Measurements from ENCODE around the gene ORC4. TPM values are rescaled to one million over a fixed set of nuclear protein-coding genes. Genes with fewer than 3 reads are reported as not detected.

Gene ORC4
- total RNA-seq, 4 donors from 2014 or later: 20.2 to 36.8 (median 26.1) TPM

DNA sequence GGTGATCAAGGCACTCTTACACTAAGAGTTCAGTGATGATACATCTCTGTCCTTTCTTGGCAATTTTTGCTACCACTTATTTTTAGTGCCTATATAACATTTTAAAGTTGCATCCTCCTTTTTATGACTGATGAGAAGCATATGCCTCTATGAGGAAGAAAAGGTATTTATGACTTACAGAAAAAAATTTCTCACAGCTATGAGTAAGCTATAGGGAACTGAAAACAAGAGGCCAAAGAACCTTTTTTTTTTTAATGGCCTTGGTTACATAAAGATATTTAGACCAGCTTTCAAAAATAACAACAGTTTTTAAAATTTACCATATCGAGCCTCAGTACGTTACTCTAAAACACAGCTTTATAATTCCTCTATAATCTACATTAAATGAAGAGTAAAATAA is 21.7 kb upstream of the ORC4 start:
- Histone ChIP-seq H3K4me1 (peaks cover 0 to 17% (median 14%) of the 10 kb centered on the region in 4 donors), H3K27me3 (no peaks in the 10 kb centered on the region), H3K27ac (replicated peaks in 1 of 4) (no peak overlapping the region), H3K9me3 (no peaks in the 10 kb centered on the region), H3K4me3 (no peak overlapping the region), H3K36me3 (peaks cover 0 to 9% (median 0%) of the 10 kb centered on the region in 4 donors)
- intact Hi-C loops (cut with DNase I): no loop called here
- DNase-seq (ENCODE audit: extremely low spot score): no peak
- WGBS: 95% methylated on average over 2 of the region's 2 CpGs
- TF ChIP-seq CTCF (IDR thresholded peaks at IDR 0.05) (no peak), POLR2AphosphoS5 (IDR thresholded peaks at IDR 0.05) (no peak), EP300 (IDR thresholded peaks at IDR 0.05) (no peak), POLR2A (IDR thresholded peaks at IDR 0.05; ENCODE audit: low read depth) (no peak)

DNA sequence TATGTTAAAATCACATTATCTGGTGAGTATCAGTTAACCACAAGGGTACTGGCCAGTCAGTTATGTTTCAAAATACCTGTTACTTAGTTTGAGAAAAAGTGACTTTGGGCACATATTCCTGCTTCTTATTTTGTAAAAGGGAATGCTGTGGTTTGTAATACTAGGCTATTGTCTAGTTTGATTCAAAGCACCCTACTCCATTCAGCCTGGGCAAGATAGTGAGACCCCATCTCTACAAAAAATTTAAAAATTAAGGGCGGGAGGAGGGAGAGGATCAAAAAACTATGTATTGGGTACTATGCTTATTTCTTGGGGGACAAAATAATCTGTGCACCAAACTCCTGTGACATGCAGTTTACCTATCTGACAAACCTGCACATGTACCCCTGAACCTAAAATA is 19.2 kb upstream of the ORC4 start:
- Histone ChIP-seq H3K4me1 (peaks cover 0 to 23% (median 19%) of the 10 kb centered on the region in 4 donors), H3K4me3 (no peak overlapping the region), H3K36me3 (peaks cover 0 to 9% (median 0%) of the 10 kb centered on the region in 4 donors), H3K27me3 (no peaks in the 10 kb centered on the region), H3K9me3 (no peaks in the 10 kb centered on the region), H3K27ac (replicated peaks in 1 of 4) (no peak overlapping the region)
- no peak for DNase-seq (ENCODE audit: extremely low spot score)
- 92% methylated on average over 1 of the region's 1 CpG for WGBS
- intact Hi-C loops (cut with DNase I): no loop called here
- no peak for TF ChIP-seq POLR2A (IDR thresholded peaks at IDR 0.05; ENCODE audit: low read depth)
- TF ChIP-seq POLR2AphosphoS5 (IDR thresholded peaks at IDR 0.05): no peak
- TF ChIP-seq CTCF (IDR thresholded peaks at IDR 0.05): no peak
- no peak for TF ChIP-seq EP300 (IDR thresholded peaks at IDR 0.05)

DNA sequence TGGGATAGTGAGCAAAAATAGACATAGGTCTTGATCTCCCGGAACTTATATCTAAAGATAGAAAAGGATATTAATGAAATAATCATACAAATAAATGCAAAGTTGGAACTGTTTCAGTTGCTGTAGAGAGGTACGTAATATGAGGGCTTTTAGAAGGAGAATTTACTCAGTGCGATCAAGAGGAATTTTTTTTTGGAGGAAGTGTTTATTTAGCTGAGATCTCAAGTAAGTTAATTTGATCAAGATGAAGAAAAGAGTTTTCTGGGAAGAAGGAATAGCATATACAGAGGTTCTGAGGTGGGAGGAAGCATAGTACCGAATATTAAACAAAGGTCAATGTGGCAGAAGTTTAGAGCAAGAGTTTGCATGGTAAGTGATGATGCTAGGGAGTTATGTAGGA is 11.7 kb upstream of the ORC4 start:
- Histone ChIP-seq H3K27me3 (no peaks in the 10 kb centered on the region), H3K27ac (replicated peaks in 1 of 4) (peak overlapping the region; percentile 14 to 54 (median 25)), H3K9me3 (no peaks in the 10 kb centered on the region), H3K4me3 (no peak overlapping the region), H3K36me3 (no peaks in the 10 kb centered on the region), H3K4me1 (peaks cover 15 to 64% (median 52%) of the 10 kb centered on the region in 4 donors)
- DNase-seq (ENCODE audit: extremely low spot score): no peak
- TF ChIP-seq EP300 (IDR thresholded peaks at IDR 0.05): no peak
- TF ChIP-seq POLR2AphosphoS5 (IDR thresholded peaks at IDR 0.05): no peak
- TF ChIP-seq POLR2A (IDR thresholded peaks at IDR 0.05; ENCODE audit: low read depth): no peak
- no peak for TF ChIP-seq CTCF (IDR thresholded peaks at IDR 0.05)
- WGBS: 43% methylated on average over 4 of the region's 4 CpGs
- intact Hi-C loops (cut with DNase I): no loop called here

GRCh38 chr2:148031152-148031551 is 10.6 kb upstream of the ORC4 start:
- Histone ChIP-seq H3K36me3 (no peaks in the 10 kb centered on the region), H3K9me3 (no peaks in the 10 kb centered on the region), H3K27me3 (no peaks in the 10 kb centered on the region), H3K4me3 (no peak overlapping the region), H3K4me1 (peaks cover 15 to 57% (median 52%) of the 10 kb centered on the region in 4 donors), H3K27ac (replicated peaks in 1 of 4) (peak overlapping the region in 1 of 4 donors; percentile 27)
- intact Hi-C loops (cut with DNase I): no loop called here
- no peak for TF ChIP-seq POLR2AphosphoS5 (IDR thresholded peaks at IDR 0.05)
- TF ChIP-seq CTCF (IDR thresholded peaks at IDR 0.05): no peak
- TF ChIP-seq EP300 (IDR thresholded peaks at IDR 0.05): no peak
- no peak for TF ChIP-seq POLR2A (IDR thresholded peaks at IDR 0.05; ENCODE audit: low read depth)
- no peak for DNase-seq (ENCODE audit: extremely low spot score)

DNA sequence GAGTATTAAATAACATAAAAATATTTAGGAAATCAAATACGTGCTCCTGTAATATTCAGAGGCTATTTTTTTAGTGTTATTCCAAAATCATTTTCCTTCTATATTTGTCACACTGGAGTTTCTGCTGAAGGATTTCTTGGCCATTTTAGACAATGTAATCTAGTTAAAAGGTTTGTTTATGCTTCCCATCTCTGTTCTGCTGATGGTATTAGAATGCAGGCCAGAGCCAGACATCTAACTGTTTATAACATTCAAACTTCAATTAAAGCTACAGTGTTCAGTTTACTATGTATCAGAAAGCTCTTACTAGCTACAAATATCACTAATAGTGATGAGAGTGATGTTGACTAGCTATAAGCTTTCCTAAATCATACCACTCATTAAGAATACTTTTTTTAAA is 8.2 kb upstream of the ORC4 start:
- peaks cover 17 to 64% (median 58%) of the 10 kb centered on the region in 4 donors for H3K4me1 ChIP-seq
- H3K36me3 ChIP-seq: no peaks in the 10 kb centered on the region
- intact Hi-C loops (cut with DNase I): no loop called here
- no peaks in the 10 kb centered on the region for H3K27me3 ChIP-seq
- DNase-seq (ENCODE audit: extremely low spot score): no peak
- TF ChIP-seq POLR2A (IDR thresholded peaks at IDR 0.05; ENCODE audit: low read depth): no peak
- no peak for TF ChIP-seq CTCF (IDR thresholded peaks at IDR 0.05)
- no peak for TF ChIP-seq POLR2AphosphoS5 (IDR thresholded peaks at IDR 0.05)
- no peak for TF ChIP-seq EP300 (IDR thresholded peaks at IDR 0.05)
- no peaks in the 10 kb centered on the region for H3K9me3 ChIP-seq
- no peak overlapping the region for H3K4me3 ChIP-seq
- WGBS: 35% methylated on average over 1 of the region's 1 CpG
- peak overlapping the region in 3 of 4 donors; percentile 16 to 56 (median 20) for H3K27ac ChIP-seq (replicated peaks in 1 of 4)
